ENCODE results near the gene LRRC58.

GRCh38 chr3:120369037-120369467 is 19.9 kb upstream of the LRRC58 start:
- TF ChIP-seq CTCF (IDR thresholded peaks at IDR 0.05), result no peak
- TF ChIP-seq POLR2A (IDR thresholded peaks at IDR 0.05), result no peak
